H1 (cell line): Measurements from ENCODE around the gene ADGB. TPM values are rescaled to one million over a fixed set of nuclear protein-coding genes. Genes with fewer than 3 reads are reported as not detected.

Source experiments
- CTCF ChIA-PET: fragments of 300-600 bp; sonication (Branson Sonifier 250); formaldehyde crosslinking; loops from one replicate; lab custom pipeline; 2021; ENCODE audit not compliant: partially characterized antibody; lab: Charles Lee
- POLR2A ChIA-PET: fragments of 300-600 bp; sonication (Branson Sonifier 250); formaldehyde crosslinking; loops from one replicate; lab custom pipeline; 2021; ENCODE audit warnings: inconsistent platforms; ENCODE audit not compliant: partially characterized antibody; lab: Charles Lee
- DNase-seq, 2 experiments: peaks; one replicate each; pipeline versions ENCODE4 v3.0.0 to v3.0.0-alpha.2; 2010 to 2022; ENCODE audit warnings: low spot score in 2 of 2, low read depth in 1 of 2, mixed read lengths in 1 of 2
- FAIRE-seq: peaks from 2 replicates; lab custom pipeline; 2011; peaks lifted over from hg19 to GRCh38; lab: Jason Lieb, UNC
- H2AFZ ChIP-seq: 2 replicates; pipeline ENCODE4 v1.8.1; 2012; ENCODE audit warnings: low read length, inconsistent platforms
- H2AK5ac ChIP-seq: 2 replicates; pipeline ENCODE4 v1.6.1; 2013; ENCODE audit warnings: low read depth, low read length
- H2BK120ac ChIP-seq: replicated peaks from 2 replicates; pipeline ENCODE3; 2013; ENCODE audit warnings: low read depth, low read length, inconsistent platforms
- H2BK12ac ChIP-seq: 2 replicates; pipeline ENCODE4 v1.6.1; 2013; ENCODE audit warnings: low read depth, low read length
- H2BK15ac ChIP-seq: 2 replicates; pipeline ENCODE4 v1.6.1; 2013; ENCODE audit warnings: low read length
- H2BK20ac ChIP-seq: 2 replicates; pipeline ENCODE4 v1.6.1; 2013; ENCODE audit warnings: low read length
- H2BK5ac ChIP-seq: 2 replicates; pipeline ENCODE4 v1.6.1; 2013; ENCODE audit warnings: low read depth, low read length
- H3K14ac ChIP-seq: 2 replicates; pipeline ENCODE4 v1.6.1; 2013; ENCODE audit warnings: inconsistent platforms; ENCODE audit not compliant: insufficient read length
- H3K18ac ChIP-seq: 2 replicates; pipeline ENCODE4 v1.6.1; 2013; ENCODE audit warnings: low read length; ENCODE audit errors: extremely low read depth
- H3K23ac ChIP-seq: 2 replicates; pipeline ENCODE4 v1.6.1; 2013; ENCODE audit warnings: inconsistent platforms; ENCODE audit not compliant: insufficient read length
- H3K23me2 ChIP-seq: 2 replicates; pipeline ENCODE4 v1.6.1; 2013; ENCODE audit warnings: low read depth, low read length
- H3K27ac ChIP-seq: 2 replicates; pipeline ENCODE4 v1.6.1; 2011; ENCODE audit warnings: low read depth, low read length, inconsistent platforms
- H3K27me3 ChIP-seq, 4 experiments: replicated peaks in 1 of 4; 1 replicate in 1 of 4; 2 replicates in 3 of 4; pipeline versions ENCODE4 v1.6.1 to v1.8.1; 2011 to 2013; ENCODE audit warnings: low read length in 3 of 4, mild to moderate bottlenecking in 3 of 4, inconsistent platforms in 2 of 4, mixed read lengths in 2 of 4, moderate library complexity in 1 of 4; ENCODE audit not compliant: control insufficient read depth in 3 of 4, insufficient read depth in 3 of 4; ENCODE audit errors: extremely low read depth in 1 of 4
- H3K36me3 ChIP-seq, 4 experiments: 2 replicates each; pipeline versions ENCODE4 v1.6.1 to v1.8.1; 2011 to 2013; ENCODE audit warnings: mild to moderate bottlenecking in 4 of 4, low read length in 3 of 4, moderate library complexity in 2 of 4, control low read depth in 1 of 4, inconsistent platforms in 1 of 4; ENCODE audit not compliant: insufficient read depth in 4 of 4, control insufficient read depth in 2 of 4
- H3K4ac ChIP-seq: replicated peaks from 2 replicates; pipeline ENCODE3; 2013; ENCODE audit warnings: low read length, low read depth, mixed read lengths, inconsistent platforms; ENCODE audit not compliant: insufficient read length
- H3K4me1 ChIP-seq, 4 experiments: replicated peaks in 1 of 4; 1 replicate in 1 of 4; 2 replicates in 3 of 4; pipeline versions ENCODE4 v1.6.1 to v1.8.1; 2011 to 2013; ENCODE audit warnings: low read length in 3 of 4, inconsistent platforms in 2 of 4, mixed read lengths in 1 of 4; ENCODE audit not compliant: insufficient read depth in 4 of 4, control insufficient read depth in 3 of 4
- H3K4me2 ChIP-seq, 2 experiments: 2 replicates each; pipeline versions ENCODE4 v1.6.1 to v1.8.1; 2011 to 2013; ENCODE audit warnings: low read depth in 2 of 2, low read length in 2 of 2, control low read depth in 1 of 2, inconsistent platforms in 1 of 2, mild to moderate bottlenecking in 1 of 2; ENCODE audit not compliant: insufficient read depth in 1 of 2
- H3K4me3 ChIP-seq, 4 experiments: fragments of 200-600, 300-600 bp in 1 of 4; sonication (generic), shearing (Covaris generic), sonication (Bioruptor Twin) in 1 of 4; 2 replicates each; pipeline versions ENCODE4 v1.5.1 to v1.8.1; 2011 to 2016; ENCODE audit warnings: low read length in 4 of 4, low read depth in 3 of 4, control low read depth in 2 of 4, inconsistent platforms in 2 of 4, mild to moderate bottlenecking in 2 of 4, mixed read lengths in 1 of 4, moderate library complexity in 1 of 4; ENCODE audit not compliant: insufficient read depth in 2 of 4; ENCODE audit errors: extremely low read depth in 1 of 4
- H3K56ac ChIP-seq: replicated peaks from 2 replicates; pipeline ENCODE3; 2013; ENCODE audit warnings: low read depth, mild to moderate bottlenecking, mixed read lengths, low read length, inconsistent platforms; ENCODE audit not compliant: insufficient read length
- H3K79me1 ChIP-seq: 2 replicates; pipeline ENCODE4 v1.6.1; 2013; ENCODE audit warnings: low read depth, low read length, control low read depth
- H3K79me2 ChIP-seq, 2 experiments: 2 replicates each; pipeline versions ENCODE4 v1.6.1 to v1.8.1; 2012 to 2013; ENCODE audit warnings: low read length in 2 of 2, mild to moderate bottlenecking in 2 of 2, inconsistent platforms in 1 of 2; ENCODE audit not compliant: insufficient read depth in 2 of 2, control insufficient read depth in 1 of 2
- H3K9ac ChIP-seq, 4 experiments: replicated peaks in 1 of 4; 1 replicate in 1 of 4; 2 replicates in 3 of 4; pipeline versions ENCODE4 v1.6.1 to v1.8.1; 2011 to 2013; ENCODE audit warnings: low read depth in 3 of 4, low read length in 3 of 4, control low read depth in 2 of 4, mild to moderate bottlenecking in 2 of 4, moderate library complexity in 2 of 4, inconsistent platforms in 1 of 4; ENCODE audit errors: extremely low read depth in 1 of 4
- H3K9me3 ChIP-seq, 2 experiments: 2 replicates each; pipeline versions ENCODE4 v1.6.1 to v1.8.1; 2012 to 2013; ENCODE audit warnings: mild to moderate bottlenecking in 2 of 2, moderate library complexity in 2 of 2, control low read depth in 1 of 2, inconsistent platforms in 1 of 2, low read depth in 1 of 2, low read length in 1 of 2, mixed read lengths in 1 of 2; ENCODE audit not compliant: insufficient read depth in 2 of 2
- H4K20me1 ChIP-seq, 2 experiments: replicated peaks in 1 of 2; 2 replicates each; pipeline versions ENCODE3 to v1.8.1; 2011 to 2013; ENCODE audit warnings: inconsistent platforms in 2 of 2, low read length in 2 of 2, mild to moderate bottlenecking in 1 of 2; ENCODE audit not compliant: insufficient read depth in 2 of 2, control insufficient read depth in 1 of 2
- H4K5ac ChIP-seq: 2 replicates; pipeline ENCODE4 v1.6.1; 2013; ENCODE audit warnings: low read length, low read depth, mixed read lengths, inconsistent platforms; ENCODE audit not compliant: insufficient read length
- H4K8ac ChIP-seq: 2 replicates; pipeline ENCODE4 v1.8.0; 2013; ENCODE audit warnings: mild to moderate bottlenecking, moderate library complexity, low read length, inconsistent platforms; ENCODE audit not compliant: insufficient read depth; ENCODE audit errors: extremely low read depth
- H4K91ac ChIP-seq: replicated peaks from 2 replicates; pipeline ENCODE3; 2013; ENCODE audit warnings: low read length, mixed read lengths, inconsistent platforms; ENCODE audit not compliant: insufficient read length
- BACH1 ChIP-seq: IDR thresholded peaks from 2 replicates; pipeline ENCODE4 v1.6.1; 2012; ENCODE audit warnings: low read length, improper control_type of control experiment
- CTCF ChIP-seq, 3 experiments: IDR thresholded peaks; 1 replicate in 2 of 3; 2 replicates in 1 of 3; pipeline versions ENCODE4 v1.5.1 to v1.6.1; 2011; ENCODE audit warnings: low read length in 3 of 3, mild to moderate bottlenecking in 3 of 3, inconsistent platforms in 2 of 3, low read depth in 1 of 3, moderate library complexity in 1 of 3; ENCODE audit not compliant: insufficient read depth in 1 of 3; ENCODE audit errors: control extremely low read depth in 1 of 3
- HDAC6 ChIP-seq: IDR thresholded peaks from one replicate; pipeline ENCODE4 v1.7.1; 2012; ENCODE audit warnings: low read depth, mild to moderate bottlenecking, inconsistent platforms, low read length, moderate library complexity
- MAX ChIP-seq: IDR thresholded peaks from 2 replicates; pipeline ENCODE4 v1.6.1; 2012; ENCODE audit warnings: inconsistent platforms
- NRF1 ChIP-seq: IDR thresholded peaks from 2 replicates; pipeline ENCODE4 v1.6.1; 2011; ENCODE audit warnings: mild to moderate bottlenecking, low read depth, low read length, improper control_type of control experiment
- POU5F1 ChIP-seq: IDR thresholded peaks from 2 replicates; pipeline ENCODE4 v1.6.1; 2011; ENCODE audit warnings: low read depth, mild to moderate bottlenecking, low read length, moderate library complexity
- RAD21 ChIP-seq, 2 experiments: IDR thresholded peaks in 1 of 2; conservative IDR thresholded peaks in 1 of 2; 2 replicates each; pipeline ENCODE4 v1.6.1; 2011; ENCODE audit warnings: low read depth in 2 of 2, low read length in 2 of 2, improper control_type of control experiment in 1 of 2, inconsistent platforms in 1 of 2, mild to moderate bottlenecking in 1 of 2, moderate library complexity in 1 of 2
- SIX5 ChIP-seq: IDR thresholded peaks from 2 replicates; pipeline ENCODE4 v1.6.1; 2011; ENCODE audit warnings: mild to moderate bottlenecking, low read depth, low read length
- SP2 ChIP-seq: IDR thresholded peaks from 2 replicates; pipeline ENCODE4 v1.6.1; 2012; ENCODE audit warnings: mild to moderate bottlenecking, low read length, inconsistent platforms
- TCF12 ChIP-seq: IDR thresholded peaks from 2 replicates; pipeline ENCODE4 v1.6.1; 2011; ENCODE audit warnings: low read depth, mild to moderate bottlenecking, low read length
- WGBS, 2 experiments: shearing (Covaris generic) in 1 of 2; methylation state at CpG; one replicate each; pipeline versions ENCODE4 v1.1.6 to v1.1.7; 2013 to 2015; ENCODE audit warnings: low lambda C conversion rate in 2 of 2, mixed read lengths in 2 of 2, inconsistent platforms in 1 of 2, low coverage in 1 of 2, missing lambda C conversion rate in 1 of 2; ENCODE audit not compliant: insufficient replicate concordance in 2 of 2, insufficient coverage in 1 of 2, insufficient read length in 1 of 2; ENCODE audit errors: extremely low coverage in 1 of 2, missing lambda C conversion rate in 1 of 2; 5-methylcytosine and 5-hydroxymethylcytosine counted together
- polyA plus RNA-seq, 7 experiments: library from polyadenylated mRNA; depleted of rRNA in 3 of 7; stranded (reverse) in 5 of 7; unstranded in 2 of 7; fragments of >200 nt in 5 of 7; fragments of 200-250 nt in 2 of 7; gene quantifications; 1 replicate in 5 of 7; 2 replicates in 1 of 7; 4 replicates in 1 of 7; pipeline versions ENCODE4 v1.2.1 to v1.2.3, GENCODE V29; 2011 to 2013; ENCODE audit warnings: missing spikeins in 2 of 7, mixed read lengths in 2 of 7
- total RNA-seq: library from RNA; stranded (reverse); fragmentation: NEBNext Ultra II Directional; extraction: Animal tissue kit (Norgen Biotek cat#: 25700); gene quantifications from 2 replicates; pipeline ENCODE4 v1.2.1, GENCODE V29; 2021
- TF ChIP-seq, protein P1 (sequence below): IDR thresholded peaks from 2 replicates; pipeline ENCODE4 v1.6.1; 2011; ENCODE audit warnings: low read length, improper control_type of control experiment

The ADGB gene
- total and polyA plus RNA-seq, 2 of the 8 experiments (the other 6 are each of a cell fraction or from before 2014, with no cell fraction given), result not detected

- Histone ChIP-seq H3K27ac (no peak overlapping the region), H3K36me3 (no peaks in the 10 kb centered on the region), H3K23ac (no peak overlapping the region), H2BK20ac (no peak overlapping the region), H3K79me1 (no peaks in the 10 kb centered on the region), H3K56ac (no peak overlapping the region), H3K4ac (no peak overlapping the region), H2BK15ac (no peak overlapping the region), H2AK5ac (no peak overlapping the region), H4K20me1 (no peaks in the 10 kb centered on the region), H2BK12ac (no peak overlapping the region), H3K27me3 (no peaks in the 10 kb centered on the region), H3K4me1 (no peaks in the 10 kb centered on the region), H3K23me2 (no peaks in the 10 kb centered on the region), H3K9ac (no peak overlapping the region), H3K18ac (no peak overlapping the region), H2AFZ (no peak overlapping the region), H2BK5ac (no peak overlapping the region), H3K9me3 (no peaks in the 10 kb centered on the region), H3K79me2 (no peaks in the 10 kb centered on the region), H4K5ac (no peak overlapping the region), H3K4me2 (no peak overlapping the region), H4K91ac (no peak overlapping the region), H3K14ac (no peak overlapping the region), H2BK120ac (no peak overlapping the region), H4K8ac (no peak overlapping the region), H3K4me3 (no peak overlapping the region)
- WGBS, 2 experiments, result 94% methylated on average over 3 of the region's 3 CpGs; no CpG with 5 or more reads in 1 of the 2 experiments
- DNase-seq (no peak), FAIRE-seq (no peak)
- ChIA-PET CTCF (interaction anchor here (1.0 to 1.3 kb wide), 2 partner anchors 20 to 106 kb away, joined by 3 to 4 read pairs; no protein-coding TSS in a partner anchor), POLR2A (no interaction called here)
- TF ChIP-seq NRF1 (no peak), POU5F1 (no peak), RAD21 (IDR thresholded peaks at IDR 0.05 in 1 of 2, conservative IDR thresholded peaks at IDR 0.05 in 1 of 2; ENCODE audit: low read depth in 2 of 2, low read length in 2 of 2) (no peak), CTCF (IDR thresholded peaks at IDR 0.05; ENCODE audit: control extremely low read depth in 1 of 3, insufficient read depth in 1 of 3, low read depth in 1 of 3, low read length in 3 of 3) (no peak), HDAC6 (no peak), BACH1 (no peak), SIX5 (no peak), MAX (no peak), TCF12 (no peak), SP2 (no peak)
- TF ChIP-seq, protein P1, sequence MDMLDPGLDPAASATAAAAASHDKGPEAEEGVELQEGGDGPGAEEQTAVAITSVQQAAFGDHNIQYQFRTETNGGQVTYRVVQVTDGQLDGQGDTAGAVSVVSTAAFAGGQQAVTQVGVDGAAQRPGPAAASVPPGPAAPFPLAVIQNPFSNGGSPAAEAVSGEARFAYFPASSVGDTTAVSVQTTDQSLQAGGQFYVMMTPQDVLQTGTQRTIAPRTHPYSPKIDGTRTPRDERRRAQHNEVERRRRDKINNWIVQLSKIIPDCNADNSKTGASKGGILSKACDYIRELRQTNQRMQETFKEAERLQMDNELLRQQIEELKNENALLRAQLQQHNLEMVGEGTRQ, result no peak
Measured at GRCh38 chr6:146679386-146679785, 80.6 kb downstream of the ADGB start.
